GM19324 (cell line): ENCODE results near the gene GUCA2B.

Experiments used
- ATAC-seq: cut with Tn5 transposase; IDR thresholded peaks from one replicate; pipeline ENCODE4 v1.9.1; 2021; ENCODE audit warnings: mild to moderate bottlenecking, moderate library complexity; ENCODE audit not compliant: unreplicated experiment, low FRiP score

The GUCA2B gene

DNA sequence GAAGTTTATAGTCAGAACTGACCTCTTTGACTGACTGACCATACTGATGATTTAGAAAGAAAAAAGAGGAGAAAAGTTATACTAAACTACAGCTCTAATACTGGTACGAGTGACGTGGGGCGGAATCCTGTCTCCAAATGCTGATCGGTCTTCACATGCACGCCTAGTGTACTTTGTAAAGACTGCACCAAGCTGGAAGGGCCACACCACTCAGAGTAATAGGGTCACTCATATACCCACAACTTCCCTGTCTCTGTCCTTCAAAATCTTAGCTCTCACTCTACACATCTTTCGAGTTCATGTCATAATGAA lies 30.7 kb downstream of the GUCA2B start:
- ATAC-seq = no peak

- ATAC-seq = no peak
These were observed 31.4 kb downstream of the GUCA2B start for GRCh38 chr1:42184616-42185015.

GRCh38 chr1:42186152-42186551 lies 32.9 kb downstream of the GUCA2B start:
- no peak for ATAC-seq

DNA sequence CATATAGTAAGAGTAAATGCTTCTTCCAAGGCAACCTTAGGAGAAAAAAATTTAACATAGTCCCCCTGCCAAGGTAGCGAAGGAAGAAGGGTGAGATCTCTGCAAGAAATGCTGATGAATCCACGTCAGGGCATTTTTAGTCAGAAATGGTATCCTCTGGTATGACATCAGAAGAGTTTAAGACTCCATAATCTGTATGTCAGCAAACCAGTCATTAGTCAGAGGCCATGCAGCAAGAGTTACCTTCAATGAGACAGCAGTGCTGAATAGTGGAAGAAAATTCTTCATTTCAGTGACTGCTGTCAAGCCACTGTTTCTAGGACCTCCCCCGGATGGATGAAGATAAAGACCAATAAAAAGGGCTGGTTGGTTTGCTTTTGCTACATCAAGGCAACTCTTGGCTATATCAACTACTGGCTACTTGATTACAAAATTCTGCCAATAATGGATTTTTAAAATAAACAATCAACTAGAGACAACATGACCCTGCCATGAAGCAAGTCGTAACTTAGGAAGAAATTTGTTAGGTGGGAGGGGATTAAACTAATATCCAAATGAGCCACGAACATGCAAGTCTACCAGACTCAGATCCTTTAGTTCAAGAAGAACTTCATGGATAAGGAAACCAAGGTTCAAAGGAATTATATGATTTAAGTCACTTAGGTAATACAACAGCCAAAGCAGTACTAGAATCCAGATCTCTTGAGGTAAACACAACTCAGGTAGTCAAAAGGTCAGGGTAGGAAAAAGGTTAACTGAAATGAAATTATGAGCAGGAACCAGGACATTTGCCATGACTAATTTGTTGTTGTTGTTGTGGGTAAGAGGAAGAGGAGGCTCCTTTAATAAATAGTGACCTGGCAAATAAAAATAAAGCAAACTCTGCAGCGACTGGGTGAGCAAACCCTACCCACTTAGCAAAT lies 37.0 kb downstream of the GUCA2B start:
- ATAC-seq = no peak

DNA sequence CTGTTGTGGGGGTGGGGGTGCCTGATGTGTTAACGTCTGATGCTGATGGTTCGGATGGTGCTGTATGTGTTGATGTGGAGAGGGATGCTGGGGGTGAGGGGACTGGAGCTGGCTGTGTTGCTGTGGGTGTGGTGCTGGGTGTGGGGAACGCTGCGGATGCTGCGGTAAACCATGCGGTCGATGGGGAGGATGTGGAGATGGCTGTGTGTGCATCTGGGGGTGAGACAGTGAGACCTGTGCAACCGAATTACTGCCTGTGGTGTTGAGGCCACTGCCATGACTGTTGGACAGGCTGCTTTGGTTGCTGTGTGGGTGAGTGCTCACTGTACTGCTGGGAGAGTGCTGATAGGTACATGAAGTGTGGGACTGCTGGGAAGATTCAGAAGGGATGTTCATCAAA lies 38.1 kb downstream of the GUCA2B start:
- ATAC-seq = no peak

- ATAC-seq = no peak
These were observed 38.9 kb downstream of the GUCA2B start for GRCh38 chr1:42192106-42192505.

DNA sequence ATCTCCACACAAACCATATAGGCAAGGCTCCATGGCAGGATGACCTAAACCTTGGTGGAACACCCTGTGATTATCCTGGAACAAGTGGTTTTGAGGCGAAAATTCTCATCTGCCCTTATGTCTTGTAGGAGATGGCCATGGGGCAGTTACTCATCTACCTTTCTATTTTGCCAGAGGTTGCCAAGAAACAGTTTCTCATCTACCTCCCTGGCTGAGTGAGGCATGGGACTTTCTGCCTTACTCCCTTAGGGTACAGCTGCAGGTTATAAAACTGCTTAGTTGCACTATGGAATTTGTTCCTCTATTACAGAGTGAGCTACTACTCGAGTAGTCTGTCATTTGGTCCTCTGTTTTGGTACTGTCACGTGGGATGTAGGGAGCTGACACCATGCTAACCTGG lies 42.6 kb downstream of the GUCA2B start:
- no peak for ATAC-seq

GRCh38 chr1:42198251-42198650 lies 45.0 kb downstream of the GUCA2B start:
- no peak for ATAC-seq

DNA sequence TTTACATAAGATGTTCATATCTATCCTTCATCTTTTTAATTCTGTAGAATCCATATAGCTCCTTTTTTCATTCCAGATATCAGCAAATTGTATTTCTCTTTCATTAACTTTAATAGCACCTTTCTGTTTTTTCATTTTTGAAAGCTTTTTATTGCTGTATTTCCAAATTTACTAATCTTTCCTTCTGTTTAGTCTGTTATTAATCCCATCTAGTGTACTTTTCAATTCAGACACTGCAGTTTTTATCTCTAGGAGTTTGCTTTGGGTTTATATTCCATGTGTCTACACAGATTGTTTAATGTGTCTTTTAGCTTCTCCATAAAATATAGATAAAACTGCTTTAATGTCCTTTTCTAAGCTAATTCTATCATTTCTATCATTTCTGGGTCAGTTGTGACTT lies 48.8 kb downstream of the GUCA2B start:
- ATAC-seq = no peak
